AG08395 (cell line): ENCODE measurements around the gene MOSMO.
"Not testable (repeated sequence)": the region's sequence is repeated elsewhere in the genome, so short reads cannot be mapped to it uniquely, and the experiment has no call there.

ENCODE experiments used
- DNase-seq: peaks from one replicate; pipeline ENCODE4 v3.0.0; 2012; ENCODE audit warnings: mixed read lengths, low spot score

MOSMO gene

GRCh38 chr16:22003195-22003594 is 4.7 kb upstream of the MOSMO start:
- no peak for DNase-seq

GRCh38 chr16:22004341-22004740 is 3.6 kb upstream of the MOSMO start:
- DNase-seq = no peak

GRCh38 chr16:22005746-22006145 is 2.2 kb upstream of the MOSMO start:
- no peak for DNase-seq

- DNase-seq = no peak
Measured at GRCh38 chr16:22006636-22007035, 1.3 kb upstream of the MOSMO start.

- DNase-seq = no peak
Measured at GRCh38 chr16:22007159-22007508, 777 bp upstream of the MOSMO start.

GRCh38 chr16:22008215-22009059 is 526 bp downstream of the MOSMO start:
- peak; percentile 26 for DNase-seq

GRCh38 chr16:22010902-22011301 is 3.0 kb downstream of the MOSMO start:
- no peak for DNase-seq

- DNase-seq = no peak
Measured at GRCh38 chr16:22012241-22012640, 4.3 kb downstream of the MOSMO start.

- no peak for DNase-seq
Measured at GRCh38 chr16:22013486-22013885, 5.6 kb downstream of the MOSMO start.

- no peak for DNase-seq
Measured at GRCh38 chr16:22014271-22014873, 6.5 kb downstream of the MOSMO start.

GRCh38 chr16:22016927-22017326 is 9.0 kb downstream of the MOSMO start:
- no peak for DNase-seq

GRCh38 chr16:22018559-22018958 is 10.6 kb downstream of the MOSMO start:
- DNase-seq = no peak

GRCh38 chr16:22022151-22022550 is 14.2 kb downstream of the MOSMO start:
- no peak for DNase-seq

GRCh38 chr16:22023505-22023904 is 15.6 kb downstream of the MOSMO start:
- no peak for DNase-seq

- not testable (repeated sequence) for DNase-seq
Measured at GRCh38 chr16:22024785-22025184, 16.9 kb downstream of the MOSMO start.

- DNase-seq = peak; percentile 30
Measured at GRCh38 chr16:22027633-22028032, 19.7 kb downstream of the MOSMO start.

- DNase-seq = no peak
Measured at GRCh38 chr16:22029632-22030031, 21.7 kb downstream of the MOSMO start.

- no peak for DNase-seq
Measured at GRCh38 chr16:22030087-22030812, 22.3 kb downstream of the MOSMO start.

- DNase-seq = no peak
Measured at GRCh38 chr16:22031483-22032083, 23.7 kb downstream of the MOSMO start.

- DNase-seq = no peak
Measured at GRCh38 chr16:22034503-22034902, 26.6 kb downstream of the MOSMO start.

GRCh38 chr16:22035153-22035552 is 27.2 kb downstream of the MOSMO start:
- no peak for DNase-seq

- not testable (repeated sequence) for DNase-seq
Measured at GRCh38 chr16:22043882-22044281, 36.0 kb downstream of the MOSMO start.

- not testable (repeated sequence) for DNase-seq
Measured at GRCh38 chr16:22045888-22046287, 38.0 kb downstream of the MOSMO start.
